ENCODE measurements around the gene MRPL24. TPM values are rescaled to one million over a fixed set of nuclear protein-coding genes. Genes with fewer than 3 reads are reported as not detected.

The MRPL24 gene
- total RNA-seq, 1 donor = 17.7 TPM

GRCh38 chr1:156754219-156754618, 13.3 kb upstream of the MRPL24 start:
- H3K4me2 ChIP-seq (ENCODE audit: insufficient read depth, low read length) = no peak overlapping the region
- no peak overlapping the region for H3K27ac ChIP-seq (ENCODE audit: low read depth, low read length)
- no peak for TF ChIP-seq CTCF (IDR thresholded peaks at IDR 0.05; ENCODE audit: extremely low read depth, low read depth, low read length)
- peaks cover 4% of the 10 kb centered on the region for H3K36me3 ChIP-seq (ENCODE audit: insufficient read depth, low read length)
- no peaks in the 10 kb centered on the region for H3K9me3 ChIP-seq (ENCODE audit: low read depth, low read length)
- no peaks in the 10 kb centered on the region for H4K20me1 ChIP-seq (ENCODE audit: insufficient read depth, low read length)
- H3K4me3 ChIP-seq (ENCODE audit: insufficient read depth, low read length) = no peak overlapping the region
- H3K79me2 ChIP-seq (ENCODE audit: insufficient read depth, low read length) = peaks cover 35% of the 10 kb centered on the region
- H2AFZ ChIP-seq (ENCODE audit: low read length) = no peak overlapping the region
- DNase-seq (ENCODE audit: insufficient read length, low spot score, missing footprints) = no peak
- H3K27me3 ChIP-seq (ENCODE audit: insufficient read depth, low read length) = no peaks in the 10 kb centered on the region
- H3K4me1 ChIP-seq (ENCODE audit: insufficient read depth, low read length) = peaks cover 19% of the 10 kb centered on the region

GRCh38 chr1:156752843-156753482, 12.1 kb upstream of the MRPL24 start:
- H3K27me3 ChIP-seq (ENCODE audit: insufficient read depth, low read length) = no peaks in the 10 kb centered on the region
- H4K20me1 ChIP-seq (ENCODE audit: insufficient read depth, low read length) = no peaks in the 10 kb centered on the region
- H3K9me3 ChIP-seq (ENCODE audit: low read depth, low read length) = no peaks in the 10 kb centered on the region
- no peak for TF ChIP-seq CTCF (IDR thresholded peaks at IDR 0.05; ENCODE audit: extremely low read depth, low read depth, low read length)
- no peak for DNase-seq (ENCODE audit: insufficient read length, low spot score, missing footprints)
- peaks cover 48% of the 10 kb centered on the region for H3K79me2 ChIP-seq (ENCODE audit: insufficient read depth, low read length)
- peak overlapping the region; percentile 67 for H3K27ac ChIP-seq (ENCODE audit: low read depth, low read length)
- H3K36me3 ChIP-seq (ENCODE audit: insufficient read depth, low read length) = peaks cover 4% of the 10 kb centered on the region
- no peak overlapping the region for H2AFZ ChIP-seq (ENCODE audit: low read length)
- peak overlapping the region; percentile 85 for H3K4me3 ChIP-seq (ENCODE audit: insufficient read depth, low read length)
- H3K4me2 ChIP-seq (ENCODE audit: insufficient read depth, low read length) = peak overlapping the region; percentile 95
- peaks cover 32% of the 10 kb centered on the region for H3K4me1 ChIP-seq (ENCODE audit: insufficient read depth, low read length)

DNA sequence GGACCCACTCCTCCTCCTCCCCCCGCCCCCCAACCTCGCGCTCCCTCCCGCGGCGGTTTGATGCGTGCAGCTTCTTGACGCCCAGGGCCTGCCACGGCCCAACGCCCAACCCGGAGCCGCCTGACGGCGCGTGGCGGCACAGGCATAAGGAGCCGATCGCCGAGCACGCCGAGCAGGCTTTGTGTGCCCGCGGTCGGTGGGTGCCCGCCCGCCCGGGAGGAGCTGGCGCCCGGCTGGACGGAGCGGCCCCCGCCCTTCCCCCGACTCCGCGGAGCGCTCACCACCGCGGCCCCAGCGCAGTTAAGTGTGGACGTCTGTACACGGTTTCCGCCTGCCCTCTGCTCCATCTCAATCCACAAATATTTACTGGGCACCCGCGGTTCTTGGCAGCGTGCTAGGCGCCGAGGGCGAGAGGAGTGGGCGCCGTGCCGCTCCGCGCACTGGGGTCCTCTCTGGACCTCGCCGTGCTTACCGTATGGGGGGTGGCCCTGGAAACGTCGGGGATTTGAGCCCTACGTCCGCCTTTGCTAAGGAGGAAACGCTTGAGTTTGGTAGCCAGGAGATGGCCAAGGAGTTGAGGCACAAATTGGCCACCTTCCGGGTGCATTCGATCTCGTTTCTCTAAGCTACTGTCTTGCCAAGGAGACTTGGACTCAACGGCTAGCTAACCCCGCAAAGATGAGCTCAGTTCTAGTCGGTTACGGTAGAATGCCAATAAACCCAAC, 11.0 kb upstream of the MRPL24 start:
- DNase-seq (ENCODE audit: insufficient read length, low spot score, missing footprints) = peak; percentile 99
- H3K4me3 ChIP-seq (ENCODE audit: insufficient read depth, low read length) = peak overlapping the region; percentile 85
- no peak for TF ChIP-seq CTCF (IDR thresholded peaks at IDR 0.05; ENCODE audit: extremely low read depth, low read depth, low read length)
- peaks cover 4% of the 10 kb centered on the region for H3K36me3 ChIP-seq (ENCODE audit: insufficient read depth, low read length)
- H2AFZ ChIP-seq (ENCODE audit: low read length) = peak overlapping the region; percentile 87
- peaks cover 57% of the 10 kb centered on the region for H3K79me2 ChIP-seq (ENCODE audit: insufficient read depth, low read length)
- H3K27me3 ChIP-seq (ENCODE audit: insufficient read depth, low read length) = no peaks in the 10 kb centered on the region
- H3K9me3 ChIP-seq (ENCODE audit: low read depth, low read length) = no peaks in the 10 kb centered on the region
- peak overlapping the region; percentile 67 for H3K27ac ChIP-seq (ENCODE audit: low read depth, low read length)
- H3K4me1 ChIP-seq (ENCODE audit: insufficient read depth, low read length) = peaks cover 41% of the 10 kb centered on the region
- peak overlapping the region; percentile 95 for H3K4me2 ChIP-seq (ENCODE audit: insufficient read depth, low read length)
- no peaks in the 10 kb centered on the region for H4K20me1 ChIP-seq (ENCODE audit: insufficient read depth, low read length)

- no peaks in the 10 kb centered on the region for H3K9me3 ChIP-seq (ENCODE audit: low read depth, low read length)
- H3K4me3 ChIP-seq (ENCODE audit: insufficient read depth, low read length) = peak within 1 kb of the TSS; percentile 85
- peak within 1 kb of the TSS; percentile 88 for H3K27ac ChIP-seq (ENCODE audit: low read depth, low read length)
- H3K4me1 ChIP-seq (ENCODE audit: insufficient read depth, low read length) = peaks cover 45% of the 10 kb centered on the region
- H2AFZ ChIP-seq (ENCODE audit: low read length) = peak within 1 kb of the TSS; percentile 87
- peaks cover 63% of the 10 kb centered on the region for H3K79me2 ChIP-seq (ENCODE audit: insufficient read depth, low read length)
- TF ChIP-seq CTCF (IDR thresholded peaks at IDR 0.05; ENCODE audit: extremely low read depth, low read depth, low read length) = no peak
- DNase-seq (ENCODE audit: insufficient read length, low spot score, missing footprints) = no peak
- H3K4me2 ChIP-seq (ENCODE audit: insufficient read depth, low read length) = peak within 1 kb of the TSS; percentile 95
- H3K36me3 ChIP-seq (ENCODE audit: insufficient read depth, low read length) = peaks cover 4% of the 10 kb centered on the region
- H3K27me3 ChIP-seq (ENCODE audit: insufficient read depth, low read length) = no peaks in the 10 kb centered on the region
- H4K20me1 ChIP-seq (ENCODE audit: insufficient read depth, low read length) = no peaks in the 10 kb centered on the region
These were observed 10.5 kb upstream of the MRPL24 start, which contains the start of gene HDGF for GRCh38 chr1:156751451-156751756. HDGF (minus strand) TSS chr1:156751675; CDS start chr1:156751429, 246 bp downstream.
